ENCODE results near the gene AK5.

- TF ChIP-seq CTCF (IDR thresholded peaks at IDR 0.05) = no peak
- no peak for TF ChIP-seq ZFX (IDR thresholded peaks at IDR 0.05; ENCODE audit: borderline replicate concordance)
Measured at GRCh38 chr1:77370583-77371306, 88.9 kb downstream of the AK5 start.

All from 22Rv1 (cell line).